Endothelial cell of umbilical vein (primary cell): ENCODE results near the gene ADARB2. TPM values are rescaled to one million over a fixed set of nuclear protein-coding genes. Genes with fewer than 3 reads are reported as not detected.

Experiments
- BruUV-seq: library from RNA; stranded (reverse); fragments of 400-500 nt; replicated peaks from 2 replicates; lab custom pipeline; 2021; lab: Mats Ljungman, UMichigan
- CTCF ChIA-PET: fragments of 300-600, 350-600 bp; sonication (Branson Sonifier 250); formaldehyde crosslinking; loops from one replicate; lab custom pipeline; 2021; ENCODE audit warnings: antibody characterized with exemption, inconsistent platforms; lab: Charles Lee
- POLR2A ChIA-PET: fragments of 300-600, 350-600 bp; sonication (Branson Sonifier 250); formaldehyde crosslinking; loops from one replicate; lab custom pipeline; 2021; ENCODE audit warnings: antibody characterized with exemption, inconsistent platforms; lab: Charles Lee
- DNase-seq: peaks from one replicate; pipeline ENCODE4 v3.0.0-alpha.2; 2011; ENCODE audit warnings: low read depth, low spot score
- FAIRE-seq: peaks from 2 replicates; lab custom pipeline; 2011; peaks lifted over from hg19 to GRCh38; lab: Jason Lieb, UNC
- H2AFZ ChIP-seq: 2 replicates; pipeline ENCODE4 v1.6.0; 2012; ENCODE audit warnings: low read depth, low read length, control low read depth, inconsistent platforms
- H3K27ac ChIP-seq: 2 replicates; pipeline ENCODE4 v1.5.1; 2011; ENCODE audit warnings: low read depth, mild to moderate bottlenecking, control low read depth, low read length, moderate library complexity; ENCODE audit not compliant: insufficient read depth
- H3K27me3 ChIP-seq, 2 experiments: 2 replicates each; pipeline versions ENCODE4 v1.6.0 to v1.6.1; 2011; ENCODE audit warnings: low read length in 2 of 2, mixed read lengths in 1 of 2; ENCODE audit not compliant: control insufficient read depth in 2 of 2, insufficient read depth in 2 of 2
- H3K36me3 ChIP-seq, 2 experiments: 2 replicates in 1 of 2; 3 replicates in 1 of 2; pipeline ENCODE4 v1.5.1; 2011; ENCODE audit warnings: low read length in 2 of 2, mild to moderate bottlenecking in 1 of 2, moderate library complexity in 1 of 2; ENCODE audit not compliant: control insufficient read depth in 2 of 2, insufficient read depth in 2 of 2; ENCODE audit errors: extremely low read depth in 1 of 2
- H3K4me1 ChIP-seq: 3 replicates; pipeline ENCODE4 v1.5.1; 2011; ENCODE audit warnings: mild to moderate bottlenecking, low read length; ENCODE audit not compliant: control insufficient read depth, insufficient read depth; ENCODE audit errors: extremely low read depth
- H3K4me2 ChIP-seq: 2 replicates; pipeline ENCODE4 v1.6.1; 2011; ENCODE audit warnings: low read length, control low read depth, mixed read lengths; ENCODE audit not compliant: insufficient read depth
- H3K4me3 ChIP-seq, 3 experiments: fragments of 200-600 bp in 1 of 3; sonication (generic), shearing (Covaris generic) in 1 of 3; replicated peaks in 1 of 3; 2 replicates each; pipeline ENCODE4 v1.5.1; 2011 to 2016; ENCODE audit warnings: control low read depth in 3 of 3, low read length in 3 of 3, mild to moderate bottlenecking in 2 of 3, inconsistent platforms in 1 of 3, low read depth in 1 of 3, moderate library complexity in 1 of 3; ENCODE audit not compliant: insufficient read depth in 1 of 3
- H3K79me2 ChIP-seq: 2 replicates; pipeline ENCODE4 v1.6.0; 2012; ENCODE audit warnings: low read length, inconsistent platforms; ENCODE audit not compliant: control insufficient read depth, insufficient read depth
- H3K9ac ChIP-seq: replicated peaks from 2 replicates; pipeline ENCODE3; 2011; ENCODE audit warnings: low read length, control low read depth; ENCODE audit not compliant: insufficient read depth; ENCODE audit errors: extremely low read depth
- H3K9me1 ChIP-seq: replicated peaks from 3 replicates; pipeline ENCODE4 v1.6.0; 2011; ENCODE audit warnings: mild to moderate bottlenecking, low read length; ENCODE audit not compliant: control insufficient read depth, insufficient read depth; ENCODE audit errors: extremely low read depth
- H3K9me3 ChIP-seq: replicated peaks from 2 replicates; pipeline ENCODE4 v1.5.1; 2012; ENCODE audit warnings: low read length, inconsistent platforms; ENCODE audit not compliant: control insufficient read depth, insufficient read depth
- H4K20me1 ChIP-seq: replicated peaks from 2 replicates; pipeline ENCODE3; 2011; ENCODE audit warnings: mild to moderate bottlenecking, low read length; ENCODE audit not compliant: control insufficient read depth, insufficient read depth; ENCODE audit errors: extremely low read depth
- EZH2 ChIP-seq: IDR thresholded peaks from 2 replicates; pipeline ENCODE4 v1.6.1; 2012; ENCODE audit warnings: borderline replicate concordance, low read depth, mild to moderate bottlenecking, moderate library complexity, low read length, inconsistent platforms; ENCODE audit not compliant: severe bottlenecking
- FOS ChIP-seq: IDR thresholded peaks from 2 replicates; pipeline ENCODE4 v1.6.1; 2011; ENCODE audit warnings: mild to moderate bottlenecking, low read length, moderate library complexity, borderline replicate concordance; ENCODE audit not compliant: insufficient read depth
- GATA2 ChIP-seq: IDR thresholded peaks from 2 replicates; pipeline ENCODE4 v1.7.0; 2011; ENCODE audit warnings: low read depth, mild to moderate bottlenecking, moderate library complexity, mixed read lengths, low read length; ENCODE audit not compliant: insufficient read length, insufficient read depth
- JUN ChIP-seq: IDR thresholded peaks from 2 replicates; pipeline ENCODE4 v1.6.1; 2011; ENCODE audit warnings: borderline replicate concordance, low read depth; ENCODE audit not compliant: insufficient read length, insufficient read depth
- MYC ChIP-seq: IDR thresholded peaks from one replicate; pipeline ENCODE4 v1.6.1; 2011; ENCODE audit warnings: mild to moderate bottlenecking, low read depth, low read length
- POLR2A ChIP-seq: IDR thresholded peaks from 2 replicates; pipeline ENCODE4 v1.6.1; 2012; ENCODE audit warnings: low read depth, mild to moderate bottlenecking, control low read depth, low read length
- POLR2AphosphoS5 ChIP-seq: IDR thresholded peaks from 2 replicates; pipeline ENCODE4 v1.6.1; 2012; ENCODE audit warnings: low read depth, mild to moderate bottlenecking, control low read depth, low read length, moderate library complexity; ENCODE audit not compliant: insufficient read depth
- dilution Hi-C: fragments of 300-500 bp; cut with MboI; formaldehyde crosslinking; loops from one replicate; pipeline ENCODE4 v1.15.0; 2019; ENCODE audit warnings: low sequenced_read_pairs; ENCODE audit not compliant: extremely low pct_ligation_motif_present
- intact Hi-C: fragments of 100-400 bp; cut with micrococcal nuclease; formaldehyde crosslinking; loops from one replicate; pipeline ENCODE4 v1.10.0; 2022
- polyA plus RNA-seq, 4 experiments: library from polyadenylated mRNA; depleted of rRNA in 3 of 4; stranded (reverse) in 3 of 4; unstranded in 1 of 4; fragments of >200 nt; gene quantifications; 2 replicates each; pipeline versions ENCODE4 v1.2.1 to v1.2.3, GENCODE V29; 2011 to 2012; ENCODE audit warnings: missing spikeins in 1 of 4
- total RNA-seq: library from RNA; stranded (reverse); gene quantifications from 2 replicates; pipeline ENCODE4 v1.2.3, GENCODE V29; 2021
- TF ChIP-seq, protein P1 (sequence below), 2 donors: IDR thresholded peaks; 1 replicate in 1 of 2; 2 replicates in 1 of 2; pipeline ENCODE4 v1.5.1; 2011; ENCODE audit warnings: low read length in 2 of 2, mild to moderate bottlenecking in 2 of 2, moderate library complexity in 2 of 2, control low read depth in 1 of 2, inconsistent platforms in 1 of 2, low read depth in 1 of 2; ENCODE audit not compliant: insufficient read depth in 1 of 2; ENCODE audit errors: extremely low read depth in 1 of 2

Gene ADARB2
- total and polyA plus RNA-seq, 2 donors (not counting 3 experiments of a cell fraction or from before 2014, with no cell fraction given), result not detected

DNA sequence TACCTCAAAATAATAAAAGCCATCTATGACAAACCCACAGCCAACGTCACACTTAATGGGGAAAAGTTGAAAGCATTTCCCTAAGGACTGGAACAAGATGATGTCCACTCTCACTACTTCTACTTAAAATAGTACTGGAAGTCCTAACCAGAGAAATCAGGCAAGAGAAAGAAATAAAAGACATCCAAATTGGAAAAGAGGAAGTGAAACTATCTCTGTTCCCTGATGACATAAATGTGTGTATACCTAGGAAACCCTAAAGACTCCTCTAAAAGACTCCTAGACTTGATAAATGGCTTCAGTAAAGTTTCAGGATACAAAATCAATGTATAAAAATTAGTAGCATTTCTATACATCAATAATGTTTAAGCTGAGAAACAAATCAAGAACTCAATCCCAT, 367.0 kb downstream of the ADARB2 start:
- CTCF ChIA-PET, result no interaction called here
- H3K9ac ChIP-seq, result no peak overlapping the region
- dilution Hi-C loops, result no loop called here
- FAIRE-seq (no peak), DNase-seq (no peak)
- no peaks in the 10 kb centered on the region for H3K9me1 ChIP-seq
- H4K20me1 ChIP-seq, result no peaks in the 10 kb centered on the region
- no peak overlapping the region for H3K27ac ChIP-seq
- H3K4me3 ChIP-seq, result no peak overlapping the region
- BruUV-seq, result no TSS peak
- H3K36me3 ChIP-seq, result no peaks in the 10 kb centered on the region
- TF ChIP-seq FOS, result no peak
- TF ChIP-seq GATA2, result no peak
- no peak for TF ChIP-seq MYC
- TF ChIP-seq, protein P1, sequence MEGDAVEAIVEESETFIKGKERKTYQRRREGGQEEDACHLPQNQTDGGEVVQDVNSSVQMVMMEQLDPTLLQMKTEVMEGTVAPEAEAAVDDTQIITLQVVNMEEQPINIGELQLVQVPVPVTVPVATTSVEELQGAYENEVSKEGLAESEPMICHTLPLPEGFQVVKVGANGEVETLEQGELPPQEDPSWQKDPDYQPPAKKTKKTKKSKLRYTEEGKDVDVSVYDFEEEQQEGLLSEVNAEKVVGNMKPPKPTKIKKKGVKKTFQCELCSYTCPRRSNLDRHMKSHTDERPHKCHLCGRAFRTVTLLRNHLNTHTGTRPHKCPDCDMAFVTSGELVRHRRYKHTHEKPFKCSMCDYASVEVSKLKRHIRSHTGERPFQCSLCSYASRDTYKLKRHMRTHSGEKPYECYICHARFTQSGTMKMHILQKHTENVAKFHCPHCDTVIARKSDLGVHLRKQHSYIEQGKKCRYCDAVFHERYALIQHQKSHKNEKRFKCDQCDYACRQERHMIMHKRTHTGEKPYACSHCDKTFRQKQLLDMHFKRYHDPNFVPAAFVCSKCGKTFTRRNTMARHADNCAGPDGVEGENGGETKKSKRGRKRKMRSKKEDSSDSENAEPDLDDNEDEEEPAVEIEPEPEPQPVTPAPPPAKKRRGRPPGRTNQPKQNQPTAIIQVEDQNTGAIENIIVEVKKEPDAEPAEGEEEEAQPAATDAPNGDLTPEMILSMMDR (IDR thresholded peaks at IDR 0.05; ENCODE audit: extremely low read depth in 1 of 2, insufficient read depth in 1 of 2, low read depth in 1 of 2, low read length in 2 of 2), result no peak
- no peak for TF ChIP-seq EZH2
- no peak for TF ChIP-seq POLR2AphosphoS5
- no peak for TF ChIP-seq POLR2A
- TF ChIP-seq JUN, result no peak
- no peak overlapping the region for H3K4me2 ChIP-seq
- H2AFZ ChIP-seq, result no peak overlapping the region
- no peaks in the 10 kb centered on the region for H3K27me3 ChIP-seq
- H3K79me2 ChIP-seq, result no peaks in the 10 kb centered on the region
- intact Hi-C loops, result no loop called here
- H3K9me3 ChIP-seq, result no peaks in the 10 kb centered on the region
- no peaks in the 10 kb centered on the region for H3K4me1 ChIP-seq
- POLR2A ChIA-PET, result no interaction called here
